T-cell (primary cell): ENCODE measurements around the gene MTIF3. TPM values are rescaled to one million over a fixed set of nuclear protein-coding genes. Genes with fewer than 3 reads are reported as not detected.

Experiments
- ATAC-seq, 4 experiments: fragments of 200-7000 bp in 3 of 4; fragments of 150-1000 bp in 1 of 4; cut with Tn5 transposase; replicated peaks in 1 of 4; 1 replicate in 3 of 4; 2 replicates in 1 of 4; pipeline ENCODE4 v1.10.0; 2021; ENCODE audit warnings: moderate library complexity in 3 of 4, mild to moderate bottlenecking in 2 of 4, moderate number of reproducible peaks in 1 of 4
- CTCF ChIA-PET, 2 donors: fragments of 300-600 bp; sonication (Branson Sonifier 250); formaldehyde crosslinking; loops; one replicate each; lab custom pipeline; 2022; ENCODE audit warnings: antibody characterized with exemption in 2 of 2; lab: Charles Lee
- POLR2A ChIA-PET, 2 donors: fragments of 300-600 bp; sonication (Branson Sonifier 250); formaldehyde crosslinking; loops; one replicate each; lab custom pipeline; 2022; ENCODE audit warnings: antibody characterized with exemption in 2 of 2; lab: Charles Lee
- DNase-seq, 35 experiments: peaks; one replicate each; pipeline versions ENCODE4 v3.0.0 to v3.0.0-alpha.2; 2013 to 2023
- H3K27ac ChIP-seq: one replicate; pipeline ENCODE4 v1.5.1; 2013; ENCODE audit warnings: low read length
- H3K27me3 ChIP-seq, 2 experiments: replicated peaks in 1 of 2; 1 replicate in 1 of 2; 2 replicates in 1 of 2; pipeline versions ENCODE4 v1.6.1 to v1.7.0; 2013; ENCODE audit warnings: low read length in 1 of 2, mixed read lengths in 1 of 2; ENCODE audit not compliant: control insufficient read depth in 2 of 2, insufficient read depth in 2 of 2; ENCODE audit errors: extremely low read depth in 1 of 2
- H3K36me3 ChIP-seq, 2 donors: 1 replicate in 1 of 2; 2 replicates in 1 of 2; pipeline versions ENCODE4 v1.6.1 to v1.7.0; 2013; ENCODE audit warnings: low read length in 1 of 2; ENCODE audit not compliant: control insufficient read depth in 2 of 2, insufficient read depth in 1 of 2; ENCODE audit errors: extremely low read depth in 1 of 2
- H3K4me1 ChIP-seq, 2 experiments: 1 replicate in 1 of 2; 2 replicates in 1 of 2; pipeline versions ENCODE4 v1.6.1 to v1.7.0; 2013; ENCODE audit warnings: low read length in 2 of 2, mixed read lengths in 1 of 2; ENCODE audit not compliant: insufficient read depth in 2 of 2, control insufficient read depth in 1 of 2; ENCODE audit errors: extremely low read depth in 1 of 2
- H3K4me3 ChIP-seq, 2 donors: 1 replicate in 1 of 2; 2 replicates in 1 of 2; pipeline versions ENCODE4 v1.5.1 to v1.7.0; 2013; ENCODE audit warnings: mild to moderate bottlenecking in 2 of 2, low read length in 1 of 2, moderate library complexity in 1 of 2; ENCODE audit not compliant: control insufficient read depth in 1 of 2; ENCODE audit errors: extremely low read depth in 1 of 2
- H3K9me3 ChIP-seq: 2 replicates; pipeline ENCODE4 v1.7.0; 2013
- H3K27ac Mint-ChIP-seq, 2 donors: one replicate each; pipeline ENCODE4 v1.8.0; 2020 to 2021; ENCODE audit warnings: mild to moderate bottlenecking in 2 of 2, mixed read lengths in 2 of 2
- H3K27me3 Mint-ChIP-seq, 2 donors: one replicate each; pipeline ENCODE4 v1.8.0; 2021 to 2022; ENCODE audit warnings: mixed read lengths in 2 of 2
- H3K36me3 Mint-ChIP-seq: one replicate; pipeline ENCODE4 v1.8.0; 2021; ENCODE audit warnings: mixed read lengths
- H3K4me1 Mint-ChIP-seq, 3 donors: one replicate each; pipeline ENCODE4 v1.8.0; 2020 to 2022; ENCODE audit warnings: mixed read lengths in 3 of 3, mild to moderate bottlenecking in 1 of 3
- H3K4me3 Mint-ChIP-seq, 3 donors: one replicate each; pipeline ENCODE4 v1.8.0; 2020 to 2022; ENCODE audit warnings: mild to moderate bottlenecking in 3 of 3, mixed read lengths in 3 of 3, moderate library complexity in 3 of 3
- H3K9me3 Mint-ChIP-seq, 3 donors: one replicate each; pipeline ENCODE4 v1.8.0; 2020 to 2022; ENCODE audit warnings: mixed read lengths in 3 of 3
- WGBS: methylation state at CpG from one replicate; pipeline ENCODE4 v1.1.5; 2013; ENCODE audit warnings: missing lambda C conversion rate; ENCODE audit not compliant: insufficient coverage; 5-methylcytosine and 5-hydroxymethylcytosine counted together
- total RNA-seq, 35 experiments: library from RNA in 6 of 35; stranded (reverse) in 6 of 35; fragments of 120-200 nt in 1 of 35; gene quantifications; one replicate each; pipeline versions ENCODE4 v1.2.1 to v1.2.4 and lab custom pipeline; 2013 to 2026

MTIF3 gene
- total RNA-seq, 5 donors from 2014 or later (not counting 1 experiment from before 2014, with no cell fraction given), result 45.4 to 74.1 (median 61.4) TPM

- ATAC-seq (peak in 2 of 4 experiments; percentile 0), DNase-seq (peak in 6 of 35 experiments; percentile 10 to 34 (median 22))
- no peaks in the 10 kb centered on the region for H3K27me3 Mint-ChIP-seq
- Histone ChIP-seq H3K36me3 (peaks cover 9 to 27% of the 10 kb centered on the region in 2 donors), H3K27ac (peak overlapping the region; percentile 95), H3K4me3 (peak overlapping the region; percentile 72 to 76), H3K27me3 (no peaks in the 10 kb centered on the region), H3K9me3 (no peaks in the 10 kb centered on the region), H3K4me1 (peaks cover 30 to 49% of the 10 kb centered on the region in 2 experiments)
- peak overlapping the region; percentile 84 to 87 (median 86) for H3K4me3 Mint-ChIP-seq
- 19% methylated on average over 12 of the region's 13 CpGs for WGBS
- peaks cover 28% of the 10 kb centered on the region for H3K36me3 Mint-ChIP-seq
- CTCF ChIA-PET, result interaction anchor here (1.0 to 4.3 kb wide), 18 partner anchors 10 to 559 kb away, joined by 3 to 29 read pairs (median 4); partner anchors contain the start of gene MTIF3 (in 2 of the 2)
- POLR2A ChIA-PET, result interaction anchor here (0.5 to 1.8 kb wide), 10 partner anchors 10 to 402 kb away, joined by 3 to 11 read pairs (median 4); partner anchors contain the start of genes LNX2 (in 1 of the 2) and MTIF3 (in 1 of the 2)
- peak overlapping the region; percentile 94 to 98 for H3K27ac Mint-ChIP-seq
- peaks cover 46 to 50% (median 46%) of the 10 kb centered on the region in 3 donors for H3K4me1 Mint-ChIP-seq
- H3K9me3 Mint-ChIP-seq, result no peaks in the 10 kb centered on the region
These were observed 25.0 kb downstream of the MTIF3 start for GRCh38 chr13:27425158-27425917.

GRCh38 chr13:27424246-27425157, 25.9 kb downstream of the MTIF3 start, which contains the start of gene GTF3A:
Gene GTF3A, plus strand, starts transcription at chr13:27424619.
- peaks cover 30 to 49% of the 10 kb centered on the region in 2 experiments for H3K4me1 ChIP-seq
- H3K9me3 Mint-ChIP-seq, result no peaks in the 10 kb centered on the region
- H3K27ac Mint-ChIP-seq, result peak within 1 kb of the TSS; percentile 94 to 98
- peak within 1 kb of the TSS; percentile 95 for H3K27ac ChIP-seq
- CTCF ChIA-PET, result interaction anchor here (0.6 to 4.3 kb wide), 13 partner anchors 8 to 149 kb away, joined by 3 to 29 read pairs (median 6); partner anchors contain the start of gene MTIF3 (in 2 of the 2)
- H3K36me3 ChIP-seq, result peaks cover 9 to 19% of the 10 kb centered on the region in 2 donors
- no peaks in the 10 kb centered on the region for H3K9me3 ChIP-seq
- H3K4me1 Mint-ChIP-seq, result peaks cover 43 to 46% (median 45%) of the 10 kb centered on the region in 3 donors
- no peaks in the 10 kb centered on the region for H3K27me3 Mint-ChIP-seq
- 2% methylated on average over 79 of the region's 85 CpGs for WGBS
- H3K4me3 Mint-ChIP-seq, result peak within 1 kb of the TSS; percentile 84 to 87 (median 86)
- ATAC-seq, result peak; percentile 55 to 74 (median 61)
- peak; percentile 71 to 96 (median 82) for DNase-seq
- POLR2A ChIA-PET, result interaction anchor here (0.5 to 1.8 kb wide), 10 partner anchors 15 to 1412 kb away, joined by 3 to 11 read pairs (median 6); partner anchors contain the start of gene MTIF3 (in 1 of the 2)
- H3K27me3 ChIP-seq, result no peaks in the 10 kb centered on the region
- peak within 1 kb of the TSS; percentile 72 to 76 for H3K4me3 ChIP-seq
- peaks cover 27% of the 10 kb centered on the region for H3K36me3 Mint-ChIP-seq

GRCh38 chr13:27423333-27423732, 27.0 kb downstream of the MTIF3 start:
- Mint-ChIP-seq H3K27ac (peak overlapping the region; percentile 90 to 93), H3K4me3 (peak overlapping the region; percentile 81 to 86 (median 84)), H3K4me1 (peaks cover 33 to 39% (median 35%) of the 10 kb centered on the region in 3 donors), H3K36me3 (peaks cover 20% of the 10 kb centered on the region), H3K27me3 (no peaks in the 10 kb centered on the region), H3K9me3 (no peaks in the 10 kb centered on the region)
- ChIA-PET CTCF (interaction anchor here in 1 of 2 donors (0.7 kb wide), 1 partner anchor 196 kb away, joined by 3 read pairs; no protein-coding TSS in a partner anchor), POLR2A (no interaction called here)
- Histone ChIP-seq H3K9me3 (no peaks in the 10 kb centered on the region), H3K4me3 (no peak overlapping the region), H3K27me3 (no peaks in the 10 kb centered on the region), H3K36me3 (peaks cover 4 to 7% of the 10 kb centered on the region in 2 donors), H3K4me1 (peaks cover 30 to 41% of the 10 kb centered on the region in 2 experiments), H3K27ac (no peak overlapping the region)
- no peak for ATAC-seq
- no peak for DNase-seq
- 80% methylated on average over 2 of the region's 7 CpGs for WGBS

- H3K27me3 ChIP-seq, result no peaks in the 10 kb centered on the region
- 100% methylated on average over 3 of the region's 8 CpGs for WGBS
- ChIA-PET POLR2A (no interaction called here), CTCF (no interaction called here)
- no peak overlapping the region for H3K4me3 ChIP-seq
- H3K27ac Mint-ChIP-seq, result no peak overlapping the region
- no peaks in the 10 kb centered on the region for H3K9me3 Mint-ChIP-seq
- H3K4me3 Mint-ChIP-seq, result no peak overlapping the region
- H3K4me1 Mint-ChIP-seq, result peaks cover 14 to 19% (median 15%) of the 10 kb centered on the region in 3 donors
- H3K36me3 Mint-ChIP-seq, result peaks cover 3% of the 10 kb centered on the region
- H3K4me1 ChIP-seq, result peaks cover 17 to 21% of the 10 kb centered on the region in 2 experiments
- ATAC-seq, result no peak
- DNase-seq, result no peak
- no peaks in the 10 kb centered on the region for H3K27me3 Mint-ChIP-seq
- H3K36me3 ChIP-seq, result no peaks in the 10 kb centered on the region
- H3K9me3 ChIP-seq, result no peaks in the 10 kb centered on the region
- H3K27ac ChIP-seq, result no peak overlapping the region
These were observed 29.1 kb downstream of the MTIF3 start for GRCh38 chr13:27421101-27421871.

GRCh38 chr13:27419328-27419727, 31.0 kb downstream of the MTIF3 start:
- ChIA-PET CTCF (no interaction called here), POLR2A (no interaction called here)
- H3K9me3 Mint-ChIP-seq, result no peaks in the 10 kb centered on the region
- H3K27ac Mint-ChIP-seq, result no peak overlapping the region
- Histone ChIP-seq H3K27ac (no peak overlapping the region), H3K4me1 (peaks cover 5 to 6% of the 10 kb centered on the region in 2 experiments), H3K9me3 (no peaks in the 10 kb centered on the region), H3K4me3 (no peak overlapping the region), H3K36me3 (no peaks in the 10 kb centered on the region), H3K27me3 (no peaks in the 10 kb centered on the region)
- no peak overlapping the region for H3K4me3 Mint-ChIP-seq
- ATAC-seq, result no peak
- H3K4me1 Mint-ChIP-seq, result peaks cover 5 to 9% (median 8%) of the 10 kb centered on the region in 3 donors
- H3K36me3 Mint-ChIP-seq, result no peaks in the 10 kb centered on the region
- peaks cover 0 to 2% of the 10 kb centered on the region in 2 donors for H3K27me3 Mint-ChIP-seq
- no CpG with 5 or more reads among the region's 1 CpG for WGBS
- DNase-seq, result no peak
